H1 (cell line): ENCODE data around the gene PRUNE1. TPM values are rescaled to one million over a fixed set of nuclear protein-coding genes. Genes with fewer than 3 reads are reported as not detected.

ENCODE experiments used
- ASH2L ChIP-seq: fragments of 200-600, 300-600 bp; sonication (generic); IDR thresholded peaks from one replicate; pipeline ENCODE4 v1.7.1; 2017; ENCODE audit warnings: low read length
- BRCA1 ChIP-seq: IDR thresholded peaks from 2 replicates; pipeline ENCODE4 v1.6.1; 2012; ENCODE audit warnings: low read depth, low read length, improper control_type of control experiment
- CHD2 ChIP-seq: IDR thresholded peaks from 2 replicates; pipeline ENCODE4 v1.6.1; 2012; ENCODE audit warnings: low read length, improper control_type of control experiment
- EGR1 ChIP-seq: IDR thresholded peaks from 2 replicates; pipeline ENCODE4 v1.6.1; 2011; ENCODE audit warnings: low read depth, low read length, borderline replicate concordance
- EZH2 ChIP-seq: fragments of 200-600 bp; sonication (generic); IDR thresholded peaks from 2 replicates; pipeline ENCODE4 v1.7.1; 2012; ENCODE audit warnings: low read depth, mild to moderate bottlenecking, moderate library complexity, low read length, inconsistent platforms; ENCODE audit not compliant: severe bottlenecking
- JUN ChIP-seq: IDR thresholded peaks from 2 replicates; pipeline ENCODE4 v1.6.1; 2011; ENCODE audit warnings: low read depth, mild to moderate bottlenecking, improper control_type of control experiment, low read length
- KDM4A ChIP-seq: IDR thresholded peaks from one replicate; pipeline ENCODE4 v1.7.1; 2012; ENCODE audit warnings: low read depth, mild to moderate bottlenecking, moderate library complexity, low read length, inconsistent platforms; ENCODE audit not compliant: severe bottlenecking
- KDM5A ChIP-seq: fragments of 200-600 bp; IDR thresholded peaks from 2 replicates; pipeline ENCODE4 v1.7.1; 2012; ENCODE audit warnings: mild to moderate bottlenecking, low read length, inconsistent platforms, mixed read lengths
- NANOG ChIP-seq: IDR thresholded peaks from 2 replicates; pipeline ENCODE4 v1.6.1; 2011; ENCODE audit warnings: low read length, low read depth, mild to moderate bottlenecking, inconsistent platforms; ENCODE audit not compliant: insufficient read depth, poor library complexity, severe bottlenecking
- PHF8 ChIP-seq: fragments of 200-600 bp; sonication (generic); conservative IDR thresholded peaks from 2 replicates; pipeline ENCODE4 v1.7.1; 2012; ENCODE audit warnings: low read depth, mild to moderate bottlenecking, inconsistent platforms, low read length, moderate library complexity
- POLR2AphosphoS5 ChIP-seq: IDR thresholded peaks from 2 replicates; pipeline ENCODE4 v1.6.1; 2011; ENCODE audit warnings: low read depth, low read length
- POU5F1 ChIP-seq: IDR thresholded peaks from 2 replicates; pipeline ENCODE4 v1.6.1; 2011; ENCODE audit warnings: low read depth, mild to moderate bottlenecking, low read length, moderate library complexity
- SIN3A ChIP-seq, 2 experiments: IDR thresholded peaks in 1 of 2; conservative IDR thresholded peaks in 1 of 2; 2 replicates each; pipeline ENCODE4 v1.6.1; 2011 to 2012; ENCODE audit warnings: low read length in 2 of 2, improper control_type of control experiment in 1 of 2, low read depth in 1 of 2, mild to moderate bottlenecking in 1 of 2
- SIRT6 ChIP-seq: IDR thresholded peaks from one replicate; pipeline ENCODE4 v1.7.1; 2012; ENCODE audit warnings: low read length, inconsistent platforms
- SP1 ChIP-seq: IDR thresholded peaks from 2 replicates; pipeline ENCODE4 v1.6.1; 2011; ENCODE audit warnings: low read depth, low read length
- SP2 ChIP-seq: IDR thresholded peaks from 2 replicates; pipeline ENCODE4 v1.6.1; 2012; ENCODE audit warnings: mild to moderate bottlenecking, low read length, inconsistent platforms
- SUZ12 ChIP-seq: fragments of 200-600 bp; sonication (generic); IDR thresholded peaks from 2 replicates; pipeline ENCODE4 v1.6.1; 2012; ENCODE audit warnings: mild to moderate bottlenecking, inconsistent platforms, low read length, moderate library complexity, mixed read lengths
- TBP ChIP-seq: IDR thresholded peaks from 2 replicates; pipeline ENCODE4 v1.6.1; 2011; ENCODE audit warnings: low read depth, low read length, improper control_type of control experiment
- TCF12 ChIP-seq: IDR thresholded peaks from 2 replicates; pipeline ENCODE4 v1.6.1; 2011; ENCODE audit warnings: low read depth, mild to moderate bottlenecking, low read length
- YY1 ChIP-seq: IDR thresholded peaks from 2 replicates; pipeline ENCODE4 v1.6.1; 2011; ENCODE audit warnings: low read depth, mild to moderate bottlenecking, low read length
- ZNF274 ChIP-seq: IDR thresholded peaks from 2 replicates; pipeline ENCODE4 v1.7.0; 2012; ENCODE audit warnings: low read length, borderline replicate concordance; ENCODE audit errors: extremely low read depth
- polyA plus RNA-seq, 7 experiments: library from polyadenylated mRNA; depleted of rRNA in 3 of 7; stranded (reverse) in 5 of 7; unstranded in 2 of 7; fragments of >200 nt in 5 of 7; fragments of 200-250 nt in 2 of 7; gene quantifications; 1 replicate in 5 of 7; 2 replicates in 1 of 7; 4 replicates in 1 of 7; pipeline versions ENCODE4 v1.2.1 to v1.2.3, GENCODE V29; 2011 to 2013; ENCODE audit warnings: missing spikeins in 2 of 7, mixed read lengths in 2 of 7
- total RNA-seq: library from RNA; stranded (reverse); fragmentation: NEBNext Ultra II Directional; extraction: Animal tissue kit (Norgen Biotek cat#: 25700); gene quantifications from 2 replicates; pipeline ENCODE4 v1.2.1, GENCODE V29; 2021
- TF ChIP-seq, protein P1 (sequence below): IDR thresholded peaks from 2 replicates; pipeline ENCODE4 v1.6.1; 2012; ENCODE audit warnings: inconsistent platforms
- TF ChIP-seq, protein P2 (sequence below): IDR thresholded peaks from 2 replicates; pipeline ENCODE4 v1.6.1; 2011; ENCODE audit warnings: low read length, improper control_type of control experiment

The PRUNE1 gene
- total and polyA plus RNA-seq, 2 of the 8 experiments (the other 6 are each of a cell fraction or from before 2014, with no cell fraction given), result 32.8 to 54.2 TPM

DNA sequence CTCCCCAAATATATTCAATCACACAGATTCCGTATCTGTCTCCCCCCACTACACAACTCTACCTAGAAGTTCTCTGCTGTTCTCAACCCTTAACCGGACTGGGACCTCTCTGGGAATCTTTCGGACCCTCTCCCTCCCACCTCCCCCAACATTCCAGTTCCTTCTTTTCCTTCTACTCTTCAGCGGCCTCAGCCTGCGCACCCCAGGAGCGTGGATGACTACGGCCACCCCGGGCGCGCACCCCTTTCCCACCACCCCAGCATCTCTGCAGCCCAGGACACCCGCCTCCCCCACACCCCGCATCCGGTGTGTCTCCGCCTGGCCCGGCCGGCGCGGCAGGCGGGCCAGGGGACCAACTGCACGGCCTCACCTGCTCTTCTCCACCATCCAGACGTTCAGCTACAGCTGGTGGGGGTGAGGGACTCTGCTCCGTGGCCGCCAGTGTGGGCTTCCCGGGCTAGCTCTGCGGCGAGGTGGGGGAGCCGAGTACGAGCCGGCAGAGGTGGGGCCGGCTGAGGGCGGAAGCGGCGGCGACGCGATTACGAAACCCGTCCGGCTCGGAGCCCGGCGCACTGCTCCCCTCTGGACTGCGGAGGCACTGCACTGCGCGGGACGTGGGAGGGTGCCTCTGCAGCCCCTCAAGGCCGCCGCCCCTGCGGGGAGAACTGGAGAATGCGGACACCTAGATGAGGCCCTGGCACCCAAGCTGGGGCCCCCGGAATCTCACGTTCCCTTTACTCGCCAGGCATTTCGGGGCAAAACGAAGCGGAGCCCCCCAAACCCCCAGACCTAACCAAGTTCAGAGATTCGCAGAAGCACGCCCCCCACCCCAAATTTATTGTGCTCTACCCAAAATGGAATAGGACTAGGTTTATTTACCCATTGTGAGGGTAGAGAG lies 51.1 kb downstream of the PRUNE1 start, which contains the start of gene CDC42SE1 (continued):
- TF ChIP-seq KDM4A, result peak; percentile 63
- TF ChIP-seq, protein P1, sequence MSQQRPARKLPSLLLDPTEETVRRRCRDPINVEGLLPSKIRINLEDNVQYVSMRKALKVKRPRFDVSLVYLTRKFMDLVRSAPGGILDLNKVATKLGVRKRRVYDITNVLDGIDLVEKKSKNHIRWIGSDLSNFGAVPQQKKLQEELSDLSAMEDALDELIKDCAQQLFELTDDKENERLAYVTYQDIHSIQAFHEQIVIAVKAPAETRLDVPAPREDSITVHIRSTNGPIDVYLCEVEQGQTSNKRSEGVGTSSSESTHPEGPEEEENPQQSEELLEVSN, result 0 out of 2 replicates have a peak, but pooled peaks have one; percentile 29
- no peak for TF ChIP-seq ASH2L
- no peak for TF ChIP-seq BRCA1
- TF ChIP-seq NANOG, result no peak
- TF ChIP-seq POU5F1, result no peak
- 0 out of 2 replicates have a peak, but pooled peaks have one; percentile 19 for TF ChIP-seq TCF12
- no peak for TF ChIP-seq EZH2
- TF ChIP-seq EGR1, result no peak
- TF ChIP-seq, protein P2, sequence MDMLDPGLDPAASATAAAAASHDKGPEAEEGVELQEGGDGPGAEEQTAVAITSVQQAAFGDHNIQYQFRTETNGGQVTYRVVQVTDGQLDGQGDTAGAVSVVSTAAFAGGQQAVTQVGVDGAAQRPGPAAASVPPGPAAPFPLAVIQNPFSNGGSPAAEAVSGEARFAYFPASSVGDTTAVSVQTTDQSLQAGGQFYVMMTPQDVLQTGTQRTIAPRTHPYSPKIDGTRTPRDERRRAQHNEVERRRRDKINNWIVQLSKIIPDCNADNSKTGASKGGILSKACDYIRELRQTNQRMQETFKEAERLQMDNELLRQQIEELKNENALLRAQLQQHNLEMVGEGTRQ, result no peak
- TF ChIP-seq SP2, result no peak
- TF ChIP-seq JUN, result no peak
- peak; percentile 22; the same call in 1 of the 2 replicates for TF ChIP-seq TBP
- no peak for TF ChIP-seq SP1
- TF ChIP-seq POLR2AphosphoS5, result no peak
- no peak for TF ChIP-seq SIRT6
- no peak for TF ChIP-seq CHD2
- no peak for TF ChIP-seq SUZ12
- TF ChIP-seq YY1, result peak; percentile 56; the same call in 1 of the 2 replicates
- TF ChIP-seq SIN3A (conservative IDR thresholded peaks at IDR 0.05 in 1 of 2, IDR thresholded peaks at IDR 0.05 in 1 of 2; ENCODE audit: low read depth in 1 of 2, low read length in 2 of 2), result peak in 1 of 2 experiments; percentile 92; a peak in 2 of 4 replicates
- TF ChIP-seq PHF8, result peak; percentile 64
- no peak for TF ChIP-seq ZNF274
- TF ChIP-seq KDM5A, result no peak
